LoVo (cell line): ENCODE results near the gene RAB31.

ENCODE experiments used
- DNase-seq: peaks from one replicate; pipeline ENCODE4 v3.0.0-alpha.2; 2016; ENCODE audit warnings: low spot score

The RAB31 gene

DNA sequence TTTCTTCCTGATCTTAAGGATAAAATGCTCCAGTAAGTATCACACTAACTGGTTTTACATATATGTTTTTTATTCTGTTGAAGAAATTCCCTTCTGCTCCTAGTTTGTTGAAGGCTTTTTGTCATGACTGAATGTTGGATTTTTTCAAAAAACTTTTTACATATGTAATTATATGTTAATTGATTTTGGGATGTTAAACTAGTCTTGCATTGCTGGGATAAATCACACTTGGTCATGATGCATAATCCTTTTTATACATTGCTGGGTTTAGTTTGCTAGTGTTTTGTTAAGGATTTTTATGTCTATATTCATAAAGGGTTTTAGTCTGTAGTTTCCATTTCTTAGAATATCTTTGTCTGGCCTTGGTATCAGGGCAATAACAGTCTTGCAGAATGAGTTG, 112.0 kb downstream of the RAB31 start:
- DNase-seq, result no peak

DNA sequence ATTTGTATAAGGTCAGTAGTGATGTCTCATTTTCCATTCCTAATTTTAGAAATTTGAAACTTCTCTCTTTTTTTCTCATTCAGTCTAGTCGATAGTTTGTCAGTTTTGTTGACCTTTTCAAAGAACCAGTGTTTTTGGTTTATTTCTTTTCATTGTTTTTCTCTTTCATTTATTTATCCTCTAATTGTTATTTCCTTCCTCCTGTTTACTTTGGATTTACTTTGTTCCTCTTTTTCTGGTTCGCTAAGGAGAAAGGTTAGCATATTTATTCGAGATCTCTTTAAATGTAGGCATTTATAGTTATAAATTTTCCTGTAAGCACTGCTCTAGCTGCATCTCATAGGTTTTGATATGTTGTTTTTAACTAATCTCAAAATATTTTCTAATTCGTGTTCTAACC, 112.6 kb downstream of the RAB31 start:
- DNase-seq, result no peak

DNA sequence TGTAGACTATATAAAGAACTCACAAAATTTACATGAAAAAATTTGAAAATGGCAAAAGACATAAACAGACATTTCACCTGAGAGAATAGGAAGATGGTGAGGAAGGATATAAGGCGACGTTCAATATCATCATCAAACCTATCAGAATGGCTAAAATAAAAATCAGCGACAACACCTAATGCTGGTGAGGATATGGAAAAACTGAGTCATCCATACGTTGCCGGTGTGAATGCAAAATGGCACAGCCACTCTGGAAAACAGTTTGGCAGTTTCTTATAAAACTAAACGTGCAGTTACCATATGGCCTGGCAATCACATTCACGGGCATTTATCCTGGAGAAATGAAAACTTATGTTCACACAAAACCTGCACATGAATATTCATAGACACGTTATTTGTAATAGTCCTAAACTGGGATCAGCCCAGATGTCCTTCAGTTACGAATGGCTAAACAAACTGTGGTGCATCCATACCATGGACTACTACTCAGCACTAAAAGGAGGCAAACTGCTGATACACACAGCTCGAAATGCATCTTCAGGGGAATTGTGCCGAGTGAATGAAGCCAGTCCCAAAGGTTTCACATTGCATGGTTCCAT, 114.6 kb downstream of the RAB31 start:
- no peak for DNase-seq

DNA sequence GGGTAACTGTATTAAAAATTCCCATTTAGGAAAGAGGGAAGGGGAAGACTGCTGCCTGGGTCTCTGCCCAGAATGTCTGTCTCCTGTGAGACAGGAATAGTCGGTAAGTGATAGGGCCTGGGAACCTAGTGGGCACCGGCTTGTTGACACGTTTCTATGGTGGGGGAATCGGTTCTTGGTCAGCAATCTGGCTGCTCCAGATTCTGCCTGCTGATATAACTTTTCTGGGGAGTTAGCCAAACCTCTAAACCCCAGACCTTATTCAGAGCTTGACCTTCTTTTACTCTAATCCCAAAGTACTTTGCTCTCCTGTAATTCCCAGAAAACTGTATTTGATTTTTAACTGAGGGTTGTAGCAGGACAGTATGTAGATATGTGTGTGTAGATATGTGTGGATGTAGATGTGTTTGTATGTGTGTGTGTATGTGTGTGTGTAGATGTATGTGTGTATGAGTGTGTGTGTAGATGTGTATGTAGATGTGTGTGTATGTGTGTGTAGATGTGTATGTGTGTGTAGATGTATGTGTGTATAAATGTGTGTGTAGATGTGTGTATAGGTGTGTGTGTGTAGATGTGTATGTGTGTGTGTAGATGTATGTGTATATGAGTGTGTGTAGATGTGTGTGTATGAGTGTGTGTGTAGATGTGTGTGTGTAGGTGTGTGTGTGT, 115.8 kb downstream of the RAB31 start:
- no peak for DNase-seq

DNA sequence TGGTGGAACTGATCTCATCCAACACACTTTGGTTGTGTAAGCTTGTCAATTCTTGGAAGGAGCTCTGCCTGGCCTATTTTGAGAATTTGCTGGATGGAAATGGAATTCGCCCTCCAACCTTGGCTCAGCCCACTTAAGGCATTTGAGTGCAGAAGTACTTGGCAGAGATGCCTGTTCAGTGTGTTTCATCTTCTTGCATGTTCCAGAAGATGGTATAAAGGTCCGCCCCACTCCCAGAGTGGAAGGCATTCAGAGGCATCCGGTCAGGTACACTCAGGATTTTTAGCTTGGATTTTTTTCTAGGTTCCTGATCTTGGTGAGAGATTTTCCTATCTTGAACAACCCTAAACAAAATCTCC, 116.4 kb downstream of the RAB31 start:
- DNase-seq, result peak; percentile 51

DNA sequence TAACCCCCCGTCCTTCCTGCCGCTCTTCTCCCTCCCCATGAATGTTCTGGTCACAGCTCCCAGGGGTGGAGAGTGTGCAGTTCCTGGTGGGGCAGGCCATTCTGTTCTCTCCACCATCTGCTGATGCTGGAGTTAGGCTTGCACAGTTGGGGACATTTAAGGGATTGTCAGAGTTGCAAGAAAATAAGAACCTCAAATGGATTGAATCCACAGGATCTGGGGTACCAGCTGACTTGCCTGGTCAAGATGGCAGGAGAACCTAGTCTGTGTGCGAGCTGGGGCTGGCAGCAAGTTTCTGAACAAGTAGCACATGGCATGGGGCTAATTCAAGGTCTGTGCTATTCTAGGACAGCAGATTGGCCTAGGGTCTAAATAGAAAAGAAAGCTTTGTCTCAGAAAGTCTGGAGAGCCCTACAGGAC, 116.9 kb downstream of the RAB31 start:
- no peak for DNase-seq

DNA sequence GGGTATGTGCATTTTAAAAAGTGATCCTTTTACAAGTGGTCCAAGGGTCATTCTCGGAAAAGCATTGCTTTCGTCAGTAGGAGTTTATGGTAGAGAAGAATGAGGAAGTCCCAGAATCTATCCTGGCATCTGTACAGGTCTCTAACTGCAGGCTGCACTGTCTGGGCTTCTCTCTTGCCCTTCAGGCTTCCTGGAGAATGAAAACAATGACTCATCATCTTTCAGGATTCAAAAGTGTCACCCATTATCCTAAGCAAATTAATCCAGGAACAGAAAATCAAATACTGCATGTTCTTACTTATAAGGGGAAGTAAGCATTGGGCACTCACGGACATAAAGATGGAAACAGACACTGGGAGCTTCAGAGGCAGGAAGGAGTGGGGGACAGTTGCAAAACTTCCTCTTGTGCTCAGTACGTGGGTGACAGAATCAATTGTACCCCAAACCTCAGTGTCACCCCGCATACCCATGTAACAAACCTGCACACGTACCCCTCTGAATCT, 117.5 kb downstream of the RAB31 start:
- peak; percentile 95 for DNase-seq

DNA sequence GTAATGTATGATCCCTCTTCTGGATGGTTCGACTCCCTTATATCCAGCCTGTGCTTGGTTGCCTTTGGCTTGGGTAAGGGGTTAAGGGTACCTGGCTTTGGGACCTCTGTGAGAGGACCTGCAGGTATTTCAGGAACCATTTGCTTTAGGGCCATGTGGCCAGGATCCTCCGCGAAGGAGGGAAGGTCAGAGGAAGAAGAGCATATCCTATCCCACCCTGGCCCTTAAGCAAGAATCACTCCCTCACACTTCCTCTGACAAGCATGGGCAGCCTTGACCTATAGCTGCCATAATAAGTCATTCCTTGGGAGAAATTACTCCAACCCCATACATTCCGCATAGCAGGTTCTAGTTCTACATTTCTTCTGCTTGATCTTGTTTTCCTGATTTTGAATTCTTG, 118.6 kb downstream of the RAB31 start:
- no peak for DNase-seq

DNA sequence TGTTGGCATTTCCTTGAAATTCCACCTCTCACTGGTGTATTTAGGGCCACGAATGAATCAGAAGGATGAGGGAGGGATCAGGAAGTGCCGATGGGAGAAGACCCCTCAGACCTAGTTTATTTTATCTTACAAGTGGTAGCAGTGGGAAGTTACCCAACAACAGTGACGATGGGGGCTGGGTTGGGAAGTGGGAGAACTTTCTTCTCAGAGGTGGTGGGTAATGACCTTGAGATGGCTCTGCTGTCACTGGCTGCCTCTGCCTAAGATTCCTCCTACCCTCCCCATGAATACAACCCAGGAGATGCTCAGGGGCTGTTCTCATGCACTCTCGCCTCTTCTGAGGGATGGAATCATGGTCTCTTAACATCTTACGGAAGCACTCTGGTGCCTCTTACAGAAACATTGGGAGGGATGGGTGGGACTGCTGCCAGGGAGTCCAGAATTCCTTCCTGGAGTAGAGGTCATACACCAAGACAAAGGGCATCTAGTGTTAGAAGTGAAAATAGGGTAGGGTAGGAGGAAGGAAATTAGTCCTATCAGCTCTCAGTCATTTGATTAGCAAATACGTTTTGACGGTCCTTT, 119.2 kb downstream of the RAB31 start:
- peak; percentile 25 for DNase-seq

DNA sequence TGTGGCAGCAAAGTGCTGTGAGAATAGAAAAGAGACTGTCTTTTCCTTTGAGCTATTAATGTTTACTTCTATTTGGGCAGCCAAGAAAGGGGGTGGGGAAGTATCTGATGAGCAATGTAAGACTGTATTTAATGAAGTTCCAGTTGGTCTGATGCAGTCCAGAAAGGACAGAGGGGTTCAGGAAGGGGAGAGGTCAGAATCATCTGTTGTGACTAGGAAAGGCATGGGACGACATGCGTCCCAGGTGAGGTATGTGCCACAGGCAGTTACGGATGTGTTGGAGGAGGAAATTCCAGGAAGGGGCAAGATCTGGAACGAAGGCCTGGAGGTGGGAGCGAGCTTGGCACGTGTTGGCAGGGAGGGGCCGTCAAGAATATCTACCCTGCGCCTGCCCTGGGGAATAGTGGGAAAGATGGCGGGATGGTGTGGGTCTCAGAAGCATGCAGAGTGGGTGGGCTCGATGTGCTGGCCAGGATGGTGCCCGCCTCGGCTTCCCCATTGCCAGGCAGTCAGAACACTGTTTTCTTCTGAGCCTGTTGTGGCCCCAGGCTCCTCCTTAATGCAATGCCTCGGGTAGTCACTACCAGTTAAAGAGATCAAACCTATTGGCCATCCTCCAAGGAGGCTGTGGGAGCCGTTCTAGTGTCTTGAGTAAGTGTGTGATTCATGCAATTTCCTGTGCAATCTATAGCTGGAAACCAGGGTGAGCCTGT, 119.8 kb downstream of the RAB31 start:
- DNase-seq, result peak; percentile 93

DNA sequence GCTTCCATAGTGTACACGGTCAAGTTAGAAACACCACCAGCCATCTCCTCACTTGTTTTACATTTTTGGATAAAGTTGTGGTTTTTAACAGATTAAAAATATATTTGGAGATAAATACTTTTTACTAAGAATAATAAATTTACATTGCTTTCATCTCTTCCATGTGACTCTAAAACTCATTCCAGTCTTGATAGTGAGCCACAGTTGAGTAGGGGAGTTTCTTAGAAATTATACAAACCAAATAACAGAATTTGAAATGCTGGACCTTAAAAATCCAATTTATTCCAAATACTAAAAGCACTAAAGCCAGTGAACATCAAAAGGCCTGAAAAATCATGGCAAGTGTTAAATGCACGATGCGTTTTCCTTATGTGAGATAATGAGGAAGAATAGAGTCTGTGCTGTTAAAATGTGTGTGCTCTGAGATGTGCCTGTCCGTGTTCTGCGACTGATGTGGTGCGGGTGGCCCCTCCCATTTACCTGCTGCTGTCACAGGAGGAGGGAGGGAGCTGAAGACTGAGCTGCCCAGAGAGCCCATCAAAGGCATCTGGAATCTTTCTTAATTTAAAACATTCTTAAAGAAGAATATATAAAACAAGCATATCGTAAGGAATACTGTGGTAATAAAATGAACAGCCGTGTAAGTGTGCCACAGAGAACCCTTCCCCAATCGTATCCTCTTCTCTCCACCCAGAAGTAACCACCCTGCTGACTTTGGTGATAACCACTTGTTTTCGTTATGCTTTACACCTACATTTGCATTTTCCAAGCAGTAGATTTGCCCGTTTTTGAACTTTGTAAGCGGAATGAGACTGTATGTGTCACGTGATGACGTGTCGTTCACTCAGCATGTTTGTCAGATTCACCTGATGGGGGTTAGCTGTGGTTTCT, 120.7 kb downstream of the RAB31 start:
- no peak for DNase-seq

DNA sequence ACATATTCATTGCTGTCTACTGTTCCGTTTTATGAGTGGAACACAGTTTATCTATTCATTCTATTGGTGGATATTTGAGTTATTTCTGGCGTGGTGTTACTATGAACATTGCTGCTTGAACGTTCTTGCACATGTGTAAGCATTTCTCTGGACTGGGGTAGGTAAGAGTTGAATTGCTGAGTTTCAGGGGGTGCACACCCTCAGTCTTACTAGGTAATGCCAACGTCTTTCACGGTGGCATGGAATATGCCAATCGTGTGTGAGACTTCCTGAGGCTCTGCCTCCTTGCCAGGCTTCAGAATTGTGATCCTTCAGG, 121.3 kb downstream of the RAB31 start:
- DNase-seq, result no peak

DNA sequence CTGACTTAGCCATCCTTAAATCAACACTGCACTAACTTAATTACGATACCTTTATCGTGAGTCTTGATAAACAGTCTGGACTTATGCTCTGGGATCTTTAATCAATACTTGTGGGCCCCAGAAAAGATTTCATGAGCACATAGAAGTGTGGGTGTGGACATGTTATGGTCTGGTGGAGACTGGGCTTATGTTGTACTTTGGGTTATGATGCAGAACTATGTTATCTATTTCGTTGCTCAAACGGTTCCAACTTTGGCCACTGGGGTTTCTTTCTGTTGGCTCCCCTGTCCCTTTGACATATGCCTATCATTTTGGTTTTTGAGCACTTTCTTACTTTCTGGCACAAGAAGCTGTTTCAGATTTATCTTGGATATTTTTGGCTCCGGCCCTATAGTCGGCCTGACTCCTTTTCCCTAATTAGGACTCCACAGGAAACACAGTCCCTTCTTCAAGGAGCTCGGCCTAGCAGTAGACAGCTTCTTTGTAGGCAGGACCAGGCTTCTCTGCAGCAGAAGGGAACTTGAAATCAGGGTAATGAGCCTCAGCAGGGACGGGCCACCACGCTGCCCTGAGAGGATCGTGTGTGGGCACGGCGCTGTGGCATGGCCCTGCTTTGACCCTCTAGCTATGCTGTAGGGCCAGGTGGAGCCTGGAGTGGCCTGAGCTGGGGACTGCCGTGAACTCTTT, 123.1 kb downstream of the RAB31 start:
- DNase-seq, result no peak

DNA sequence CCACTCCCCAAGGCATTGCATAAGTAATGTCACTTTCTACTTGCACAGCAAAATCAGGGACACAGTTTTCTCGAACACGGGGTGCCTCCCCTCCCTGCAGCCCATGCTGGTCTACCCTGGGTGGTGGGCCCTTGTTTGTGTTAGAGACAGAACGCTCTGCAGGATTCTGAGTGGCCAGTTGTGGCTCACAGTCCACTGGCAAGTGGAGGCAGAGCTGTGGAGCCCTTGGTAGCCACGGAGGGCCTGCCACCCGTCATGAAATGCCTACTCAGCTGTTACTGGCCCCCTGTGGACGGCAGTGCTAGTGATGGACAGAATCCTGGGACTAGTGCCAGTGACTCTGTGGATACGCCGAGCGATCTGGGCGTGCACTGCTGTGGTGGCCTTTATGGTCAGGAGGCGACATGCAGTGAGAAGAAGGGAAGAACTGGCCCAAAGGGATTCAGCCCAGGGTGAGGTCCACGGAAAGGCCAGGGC, 123.7 kb downstream of the RAB31 start:
- no peak for DNase-seq

DNA sequence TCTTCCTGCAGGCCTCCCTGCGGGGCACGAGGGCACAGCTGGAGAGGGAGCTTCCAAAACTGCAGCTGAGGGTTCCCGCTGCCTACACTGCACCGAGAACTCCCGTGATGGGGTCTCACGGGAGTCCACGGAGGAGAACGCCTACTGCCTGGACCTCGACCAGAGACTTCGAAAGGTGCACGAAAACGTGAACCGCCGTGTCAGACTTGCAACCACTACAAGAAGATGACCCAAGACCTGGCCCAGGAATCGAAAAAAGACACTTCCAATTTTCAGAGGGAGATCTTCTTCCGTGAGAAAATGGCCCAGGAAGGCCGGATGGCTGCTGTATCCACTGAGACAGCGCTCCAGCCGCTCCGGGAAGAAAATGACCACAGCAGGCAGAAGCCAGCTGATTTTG, 124.8 kb downstream of the RAB31 start:
- no peak for DNase-seq

DNA sequence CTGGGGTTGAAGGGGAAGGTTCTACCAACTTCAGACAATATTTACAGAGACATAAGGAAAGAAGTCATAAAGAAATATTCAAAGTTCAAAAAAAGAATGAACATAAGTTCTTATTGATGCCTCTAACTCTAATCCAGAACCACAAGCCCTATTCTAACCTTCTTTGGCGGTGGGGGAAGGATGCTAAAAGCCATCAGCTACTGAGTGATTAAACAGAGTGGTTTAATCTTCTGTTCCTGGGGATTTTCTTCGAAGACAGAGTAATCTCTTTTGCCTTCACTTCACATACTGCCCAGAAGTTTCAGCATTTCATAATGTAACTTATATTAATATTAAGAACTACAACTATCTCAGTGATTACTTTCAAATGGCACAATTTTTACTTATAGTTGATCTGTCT, 126.5 kb downstream of the RAB31 start:
- DNase-seq, result no peak

DNA sequence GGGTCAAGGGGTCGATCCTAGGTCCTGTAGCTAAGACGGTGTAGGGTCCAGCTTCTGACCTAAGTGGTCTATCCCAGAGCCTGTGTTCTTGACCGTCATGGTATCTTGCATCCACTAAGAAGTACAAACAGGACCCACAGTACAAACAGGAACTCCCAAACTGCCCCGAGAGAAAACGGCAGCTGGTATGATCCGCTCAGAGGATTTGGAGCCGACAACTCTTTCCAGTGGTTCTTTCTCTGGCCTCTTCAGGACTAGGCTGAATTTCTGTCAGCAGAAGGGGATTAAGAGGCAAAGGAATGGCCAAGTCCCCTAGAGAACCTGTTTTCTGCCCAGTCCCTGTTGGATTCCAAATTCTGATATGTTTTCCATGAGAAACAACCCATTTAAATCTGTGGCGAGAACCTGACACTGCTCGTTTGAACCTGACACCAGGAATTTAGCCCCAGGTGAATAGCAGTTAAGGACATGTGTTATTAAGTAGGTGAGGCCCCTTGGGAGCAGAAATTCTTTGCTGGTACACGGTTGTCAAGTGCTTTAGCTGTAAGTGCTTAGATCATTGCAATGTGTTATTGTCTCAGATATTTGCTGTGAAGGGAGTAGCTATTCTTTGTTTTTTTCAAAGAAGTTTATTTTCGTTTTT, 127.1 kb downstream of the RAB31 start:
- no peak for DNase-seq

DNA sequence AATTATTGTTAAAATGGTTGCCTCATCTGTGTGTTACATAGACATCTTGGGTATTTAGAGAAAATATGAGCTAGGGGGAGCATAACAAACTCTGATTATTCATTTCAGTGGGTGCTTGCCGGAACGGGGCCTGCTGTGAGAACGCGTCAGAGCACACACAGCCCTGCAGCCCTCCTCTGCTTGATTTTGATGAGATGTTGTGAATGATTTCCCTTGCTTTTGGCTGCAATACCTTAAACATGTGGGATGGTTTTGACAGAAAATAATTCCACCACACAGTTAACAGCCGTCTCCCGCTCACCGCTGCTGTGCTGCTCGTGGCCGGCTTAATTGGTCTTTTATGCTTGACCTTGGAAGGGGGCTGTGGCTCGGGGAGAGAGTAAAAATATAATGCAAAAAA, 127.7 kb downstream of the RAB31 start:
- DNase-seq, result no peak

DNA sequence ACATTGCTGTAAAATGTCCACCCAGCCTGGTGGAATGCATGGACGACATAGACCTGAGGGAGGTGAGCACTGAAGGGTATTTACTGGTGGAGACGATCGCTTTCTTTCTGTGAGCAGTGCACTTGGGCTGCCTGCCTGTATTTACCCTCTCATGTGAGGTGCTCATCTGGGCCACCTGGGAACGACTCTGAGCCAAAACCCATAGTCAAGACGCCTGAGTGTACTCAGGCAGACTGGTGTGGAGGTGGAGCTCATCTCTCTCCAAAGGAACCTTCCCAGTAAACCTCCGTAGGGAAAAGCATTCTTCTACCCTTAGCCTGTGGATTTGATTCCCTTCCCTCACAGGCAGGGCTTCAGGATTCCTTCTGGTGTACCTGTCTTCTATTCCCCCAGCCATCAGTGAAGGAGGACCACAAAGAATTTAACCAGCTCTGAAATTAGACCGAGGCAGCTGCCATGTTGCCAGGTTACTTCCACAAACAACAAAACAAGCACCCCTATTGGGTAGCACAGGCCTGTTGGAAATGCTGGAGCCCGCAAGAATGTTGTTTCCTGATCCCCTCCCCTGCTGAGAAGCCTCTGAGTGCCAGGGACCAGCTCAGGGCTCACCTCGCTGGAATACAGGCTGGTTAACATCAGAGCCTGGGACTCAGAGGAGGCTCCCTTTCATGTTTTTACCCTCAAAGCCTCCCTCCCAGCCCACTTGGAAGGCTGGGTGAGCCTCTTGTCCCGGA, 130.2 kb downstream of the RAB31 start:
- peak; percentile 68 for DNase-seq

DNA sequence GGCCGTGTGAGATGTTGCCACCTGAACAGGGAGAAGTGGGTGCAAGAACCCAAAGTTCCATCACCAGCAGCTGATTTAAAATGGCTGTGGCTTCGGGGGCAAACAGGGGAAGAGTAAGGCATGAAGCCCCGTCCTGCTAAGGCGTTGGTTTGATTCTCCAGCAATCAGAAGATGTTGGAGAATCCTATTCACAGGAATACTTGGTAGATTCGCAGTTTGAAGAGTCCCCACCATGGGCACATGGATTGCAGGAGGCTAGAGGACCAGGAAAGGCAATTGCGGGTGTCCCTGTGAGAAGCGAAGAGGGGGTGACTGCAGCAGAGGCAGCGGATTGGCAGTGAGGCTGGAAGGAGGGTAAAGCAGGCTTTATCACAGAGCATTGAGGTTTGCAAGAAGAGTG, 131.1 kb downstream of the RAB31 start:
- DNase-seq, result no peak
